Glutamatergic neuron (in vitro differentiated cells): ENCODE results near the gene GPR183. TPM values are rescaled to one million over a fixed set of nuclear protein-coding genes. Genes with fewer than 3 reads are reported as not detected.

ENCODE experiments used
- DNase-seq: peaks from one replicate; pipeline ENCODE4 v3.0.0; 2022
- H3K27ac Mint-ChIP-seq: one replicate; pipeline ENCODE4 v1.8.0; 2020; ENCODE audit warnings: mild to moderate bottlenecking, mixed read lengths, inconsistent platforms; ENCODE audit not compliant: unreplicated experiment
- H3K27me3 Mint-ChIP-seq: one replicate; pipeline ENCODE4 v1.8.0; 2020; ENCODE audit warnings: mild to moderate bottlenecking, moderate library complexity, mixed read lengths, inconsistent platforms; ENCODE audit not compliant: unreplicated experiment
- H3K36me3 Mint-ChIP-seq: one replicate; pipeline ENCODE4 v1.8.0; 2020; ENCODE audit warnings: mild to moderate bottlenecking, mixed read lengths, inconsistent platforms; ENCODE audit not compliant: unreplicated experiment
- H3K4me1 Mint-ChIP-seq: one replicate; pipeline ENCODE4 v1.8.0; 2020; ENCODE audit warnings: mild to moderate bottlenecking, low read depth, mixed read lengths, inconsistent platforms; ENCODE audit not compliant: unreplicated experiment
- H3K4me3 Mint-ChIP-seq: one replicate; pipeline ENCODE4 v1.8.0; 2020; ENCODE audit warnings: mild to moderate bottlenecking, mixed read lengths, inconsistent platforms; ENCODE audit not compliant: unreplicated experiment
- H3K9me3 Mint-ChIP-seq: one replicate; pipeline ENCODE4 v1.8.0; 2020; ENCODE audit warnings: mild to moderate bottlenecking, moderate library complexity, mixed read lengths, inconsistent platforms; ENCODE audit not compliant: unreplicated experiment
- total RNA-seq: library from RNA; stranded (reverse); fragmentation: NEBNext Ultra II Directional; extraction: Animal tissue kit (Norgen Biotek cat#: 25700); gene quantifications from one replicate; pipeline ENCODE4 v1.2.1, GENCODE V29; 2021; ENCODE audit not compliant: unreplicated experiment
- TF ChIP-seq, protein P1 (sequence below): fragments of 200-600 bp; sonication (generic); IDR thresholded peaks from one replicate; pipeline ENCODE4 v1.5.0; 2021; ENCODE audit not compliant: partially characterized antibody, unreplicated experiment

GPR183 gene
- total RNA-seq, 1 donor from 2014 or later: not detected

DNA sequence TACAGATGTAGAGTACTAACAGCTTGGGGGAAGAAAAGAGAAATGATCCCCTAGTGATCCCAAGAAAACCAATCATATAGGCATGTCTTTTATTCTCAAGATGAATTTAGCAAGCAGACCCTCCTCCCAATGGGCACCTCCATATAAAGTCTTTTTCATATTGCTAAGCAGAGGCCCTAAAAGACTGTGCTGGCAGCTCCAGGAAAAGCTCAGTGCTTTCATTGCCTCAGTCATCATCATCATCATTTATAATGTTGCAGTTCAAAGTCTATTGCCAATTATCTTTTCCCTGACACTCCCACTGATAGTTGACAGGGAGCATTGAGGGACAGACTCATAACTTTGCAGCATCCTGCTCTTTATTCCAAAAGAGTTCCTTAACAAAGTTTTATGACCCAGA, 13.0 kb downstream of the GPR183 start:
- no peak for DNase-seq
- Mint-ChIP-seq H3K27me3 (peaks cover 1% of the 10 kb centered on the region), H3K4me3 (no peak overlapping the region), H3K4me1 (peaks cover 5% of the 10 kb centered on the region), H3K36me3 (no peaks in the 10 kb centered on the region), H3K9me3 (no peaks in the 10 kb centered on the region), H3K27ac (no peak overlapping the region)
- TF ChIP-seq, protein P1, sequence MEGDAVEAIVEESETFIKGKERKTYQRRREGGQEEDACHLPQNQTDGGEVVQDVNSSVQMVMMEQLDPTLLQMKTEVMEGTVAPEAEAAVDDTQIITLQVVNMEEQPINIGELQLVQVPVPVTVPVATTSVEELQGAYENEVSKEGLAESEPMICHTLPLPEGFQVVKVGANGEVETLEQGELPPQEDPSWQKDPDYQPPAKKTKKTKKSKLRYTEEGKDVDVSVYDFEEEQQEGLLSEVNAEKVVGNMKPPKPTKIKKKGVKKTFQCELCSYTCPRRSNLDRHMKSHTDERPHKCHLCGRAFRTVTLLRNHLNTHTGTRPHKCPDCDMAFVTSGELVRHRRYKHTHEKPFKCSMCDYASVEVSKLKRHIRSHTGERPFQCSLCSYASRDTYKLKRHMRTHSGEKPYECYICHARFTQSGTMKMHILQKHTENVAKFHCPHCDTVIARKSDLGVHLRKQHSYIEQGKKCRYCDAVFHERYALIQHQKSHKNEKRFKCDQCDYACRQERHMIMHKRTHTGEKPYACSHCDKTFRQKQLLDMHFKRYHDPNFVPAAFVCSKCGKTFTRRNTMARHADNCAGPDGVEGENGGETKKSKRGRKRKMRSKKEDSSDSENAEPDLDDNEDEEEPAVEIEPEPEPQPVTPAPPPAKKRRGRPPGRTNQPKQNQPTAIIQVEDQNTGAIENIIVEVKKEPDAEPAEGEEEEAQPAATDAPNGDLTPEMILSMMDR: no peak

DNA sequence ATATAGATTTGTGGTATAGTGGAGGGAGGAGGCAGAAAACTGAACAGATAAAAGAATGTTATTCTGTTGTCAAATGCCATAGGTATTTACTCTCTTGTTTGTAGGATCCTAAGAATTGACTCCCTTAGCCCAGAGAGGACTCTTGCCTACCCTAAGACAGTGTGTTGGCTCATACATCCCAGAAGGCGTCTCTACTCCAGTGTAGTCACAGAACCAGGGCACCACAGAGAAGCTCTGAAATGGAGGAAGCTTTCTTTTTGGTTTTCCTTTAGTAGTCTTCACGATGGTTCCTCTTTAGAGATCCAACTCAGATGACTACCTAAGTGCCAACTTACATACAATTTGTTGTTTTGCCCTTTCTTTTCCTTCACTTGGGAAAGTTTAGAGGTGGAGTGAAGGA, 14.0 kb downstream of the GPR183 start:
- peaks cover 5% of the 10 kb centered on the region for H3K4me1 Mint-ChIP-seq
- H3K27ac Mint-ChIP-seq: no peak overlapping the region
- H3K9me3 Mint-ChIP-seq: no peaks in the 10 kb centered on the region
- no peak for DNase-seq
- TF ChIP-seq, protein P1: no peak
- no peak overlapping the region for H3K4me3 Mint-ChIP-seq
- no peaks in the 10 kb centered on the region for H3K36me3 Mint-ChIP-seq
- peaks cover 1% of the 10 kb centered on the region for H3K27me3 Mint-ChIP-seq

DNA sequence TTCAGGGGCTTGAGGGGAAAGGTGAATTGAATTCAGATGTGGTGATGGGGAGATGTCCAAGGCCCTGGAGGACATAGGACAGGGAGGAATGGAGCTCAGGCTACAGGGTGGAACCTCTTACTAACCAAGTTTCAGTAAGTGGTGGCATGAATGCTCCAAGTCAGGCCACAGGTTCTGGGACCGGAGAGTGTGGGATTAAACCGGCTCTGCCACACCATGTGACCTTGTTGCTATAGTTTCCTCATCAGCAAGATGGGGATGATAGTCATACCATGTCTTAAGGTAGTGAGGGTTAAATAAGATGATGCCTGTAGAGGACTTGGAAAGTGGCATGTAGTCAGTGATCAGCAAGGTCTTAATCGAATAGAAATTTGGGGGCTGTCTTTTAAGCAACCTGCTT, 16.3 kb downstream of the GPR183 start:
- H3K4me3 Mint-ChIP-seq: no peak overlapping the region
- H3K36me3 Mint-ChIP-seq: no peaks in the 10 kb centered on the region
- H3K27me3 Mint-ChIP-seq: peaks cover 3% of the 10 kb centered on the region
- H3K27ac Mint-ChIP-seq: no peak overlapping the region
- no peak for DNase-seq
- TF ChIP-seq, protein P1: no peak
- peaks cover 5% of the 10 kb centered on the region for H3K4me1 Mint-ChIP-seq
- no peaks in the 10 kb centered on the region for H3K9me3 Mint-ChIP-seq

DNA sequence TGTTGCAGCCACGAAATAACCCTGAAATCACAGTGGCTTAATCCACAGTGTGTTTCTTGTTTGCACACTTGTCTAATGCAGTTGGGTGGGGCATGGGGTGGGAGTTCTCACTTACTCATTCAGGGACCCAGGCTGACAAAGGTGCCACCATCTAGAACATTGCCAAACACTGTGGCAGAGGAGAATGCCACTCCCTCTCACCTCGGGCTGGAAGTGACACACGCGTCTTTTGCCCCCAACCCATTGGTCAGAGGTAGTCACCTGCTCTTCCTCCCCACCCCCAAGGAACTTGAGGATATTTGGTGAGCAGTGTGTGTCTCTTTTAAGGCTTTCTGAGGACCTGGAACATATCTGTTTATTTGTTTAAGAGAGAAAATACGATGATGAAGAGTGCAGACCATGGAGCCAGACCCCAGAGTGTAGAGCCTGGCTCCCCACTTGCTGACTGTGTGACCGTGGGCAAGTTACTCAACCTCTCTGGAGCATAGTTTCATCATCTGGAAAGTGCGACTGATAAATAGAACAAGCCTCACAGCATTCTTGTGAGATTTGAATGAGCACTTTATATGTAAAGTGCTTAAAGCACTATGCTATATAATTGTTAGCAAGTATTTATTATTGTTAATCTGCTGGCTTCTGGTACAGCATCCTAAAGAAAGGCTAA, 17.4 kb downstream of the GPR183 start:
- no peaks in the 10 kb centered on the region for H3K36me3 Mint-ChIP-seq
- no peak for DNase-seq
- TF ChIP-seq, protein P1: no peak
- no peak overlapping the region for H3K27ac Mint-ChIP-seq
- no peak overlapping the region for H3K4me3 Mint-ChIP-seq
- H3K9me3 Mint-ChIP-seq: no peaks in the 10 kb centered on the region
- H3K4me1 Mint-ChIP-seq: no peaks in the 10 kb centered on the region
- peaks cover 3% of the 10 kb centered on the region for H3K27me3 Mint-ChIP-seq

DNA sequence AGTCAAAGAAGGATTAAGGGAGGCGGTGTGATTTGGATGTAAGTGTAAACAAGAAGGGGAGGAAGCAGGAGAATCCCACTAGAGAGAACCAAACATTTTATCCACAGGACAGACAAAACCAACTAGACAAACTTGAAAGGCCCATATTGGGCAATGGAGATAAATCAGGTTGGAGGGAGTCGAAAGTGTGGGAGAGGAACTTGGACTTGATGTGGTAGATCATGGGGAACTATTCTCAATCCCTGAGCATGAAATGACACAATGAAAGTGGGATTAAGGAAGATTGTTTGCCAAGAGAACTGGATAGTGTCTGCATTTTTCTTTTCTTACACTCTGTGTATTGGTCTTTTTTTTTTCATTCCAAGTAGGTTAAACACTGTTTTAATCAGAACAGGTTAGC, 17.9 kb downstream of the GPR183 start:
- H3K4me1 Mint-ChIP-seq: no peaks in the 10 kb centered on the region
- TF ChIP-seq, protein P1: no peak
- H3K9me3 Mint-ChIP-seq: no peaks in the 10 kb centered on the region

More for the DNA sequence above, 17.9 kb downstream of the GPR183 start:
- no peak for DNase-seq
- Mint-ChIP-seq H3K36me3 (no peaks in the 10 kb centered on the region), H3K27ac (no peak overlapping the region), H3K4me3 (no peak overlapping the region), H3K27me3 (peaks cover 3% of the 10 kb centered on the region)
